ENCODE measurements around the gene P2RX7. TPM values are rescaled to one million over a fixed set of nuclear protein-coding genes. Genes with fewer than 3 reads are reported as not detected.
A peak's percentile ranks its signal among the peaks of the same experiment; 100 is the strongest.

The P2RX7 gene
- total RNA-seq, 1 donor from 2014 or later, result 1.9 TPM

DNA sequence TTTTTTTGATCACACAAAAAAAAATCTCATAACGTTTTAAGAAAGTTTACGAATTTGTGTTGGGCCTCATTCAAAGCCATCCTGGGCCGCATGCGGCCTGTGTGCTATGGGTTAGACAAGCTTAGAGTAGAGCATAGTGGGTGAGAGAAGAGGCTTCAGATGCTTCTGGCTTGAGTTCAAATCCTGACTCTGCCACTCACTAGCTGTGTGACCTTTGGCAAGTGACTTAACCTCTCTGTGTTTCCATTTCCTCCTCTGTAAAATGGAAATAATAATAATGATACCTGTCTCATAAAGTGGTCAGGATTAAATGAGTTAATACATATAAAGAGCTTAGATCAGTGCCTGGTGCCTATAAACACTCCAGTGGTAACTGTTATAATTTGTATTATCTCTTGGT, 83.4 kb downstream of the P2RX7 start:
- peaks cover 5% of the 10 kb centered on the region for H3K4me1 Mint-ChIP-seq (ENCODE audit: unreplicated experiment)
- H3K9me3 Mint-ChIP-seq, result no peaks in the 10 kb centered on the region
- no peak overlapping the region for H3K4me3 Mint-ChIP-seq
- DNase-seq (ENCODE audit: extremely low spot score, unreplicated experiment), result no peak
- TF ChIP-seq, protein P1, sequence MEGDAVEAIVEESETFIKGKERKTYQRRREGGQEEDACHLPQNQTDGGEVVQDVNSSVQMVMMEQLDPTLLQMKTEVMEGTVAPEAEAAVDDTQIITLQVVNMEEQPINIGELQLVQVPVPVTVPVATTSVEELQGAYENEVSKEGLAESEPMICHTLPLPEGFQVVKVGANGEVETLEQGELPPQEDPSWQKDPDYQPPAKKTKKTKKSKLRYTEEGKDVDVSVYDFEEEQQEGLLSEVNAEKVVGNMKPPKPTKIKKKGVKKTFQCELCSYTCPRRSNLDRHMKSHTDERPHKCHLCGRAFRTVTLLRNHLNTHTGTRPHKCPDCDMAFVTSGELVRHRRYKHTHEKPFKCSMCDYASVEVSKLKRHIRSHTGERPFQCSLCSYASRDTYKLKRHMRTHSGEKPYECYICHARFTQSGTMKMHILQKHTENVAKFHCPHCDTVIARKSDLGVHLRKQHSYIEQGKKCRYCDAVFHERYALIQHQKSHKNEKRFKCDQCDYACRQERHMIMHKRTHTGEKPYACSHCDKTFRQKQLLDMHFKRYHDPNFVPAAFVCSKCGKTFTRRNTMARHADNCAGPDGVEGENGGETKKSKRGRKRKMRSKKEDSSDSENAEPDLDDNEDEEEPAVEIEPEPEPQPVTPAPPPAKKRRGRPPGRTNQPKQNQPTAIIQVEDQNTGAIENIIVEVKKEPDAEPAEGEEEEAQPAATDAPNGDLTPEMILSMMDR (conservative IDR thresholded peaks at IDR 0.05), result no peak
- peaks cover 4% of the 10 kb centered on the region for H3K36me3 Mint-ChIP-seq
- H3K27ac Mint-ChIP-seq, result no peak overlapping the region
- no peaks in the 10 kb centered on the region for H3K27me3 Mint-ChIP-seq

DNA sequence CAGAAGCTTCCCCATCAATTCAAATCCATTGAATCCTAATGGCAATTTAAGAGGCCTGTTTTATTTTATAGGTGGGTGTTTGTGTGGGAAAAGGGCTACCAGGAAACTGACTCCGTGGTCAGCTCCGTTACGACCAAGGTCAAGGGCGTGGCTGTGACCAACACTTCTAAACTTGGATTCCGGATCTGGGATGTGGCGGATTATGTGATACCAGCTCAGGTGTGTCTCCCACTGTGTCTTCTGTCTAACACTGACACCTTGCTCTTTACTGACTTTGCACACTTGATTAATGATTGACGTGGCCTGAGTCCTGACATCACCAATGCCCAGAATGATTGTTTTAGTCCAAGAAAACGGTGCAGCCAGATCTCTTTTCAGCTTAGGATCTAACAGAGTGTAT, 84.4 kb downstream of the P2RX7 start:
- H3K4me1 Mint-ChIP-seq (ENCODE audit: unreplicated experiment), result peaks cover 5% of the 10 kb centered on the region
- peaks cover 4% of the 10 kb centered on the region for H3K36me3 Mint-ChIP-seq
- TF ChIP-seq, protein P1 (conservative IDR thresholded peaks at IDR 0.05), result no peak
- no peaks in the 10 kb centered on the region for H3K9me3 Mint-ChIP-seq
- DNase-seq (ENCODE audit: extremely low spot score, unreplicated experiment), result no peak
- H3K27me3 Mint-ChIP-seq, result no peaks in the 10 kb centered on the region
- peak overlapping the region; percentile 1 for H3K27ac Mint-ChIP-seq
- H3K4me3 Mint-ChIP-seq, result peak overlapping the region; percentile 9

DNA sequence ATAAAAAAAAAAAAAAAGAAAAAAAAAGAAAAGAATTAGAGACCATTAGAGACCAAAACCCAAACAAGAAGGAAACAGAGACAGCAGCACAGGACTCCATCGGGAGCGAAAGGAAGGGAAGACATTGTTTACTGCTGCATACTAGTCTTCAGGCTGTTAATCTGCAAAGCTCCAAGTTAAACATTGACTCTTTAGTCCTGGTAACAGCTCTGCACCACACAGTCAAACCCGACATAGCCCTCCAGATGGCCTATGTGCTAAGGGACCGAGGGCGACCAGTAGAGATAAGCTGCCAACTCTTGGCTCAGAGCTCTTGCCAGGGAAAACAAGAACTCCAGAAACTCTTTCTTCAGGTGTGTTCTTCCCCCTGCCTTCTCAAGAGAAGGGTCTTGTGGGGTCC, 85.1 kb downstream of the P2RX7 start:
- Mint-ChIP-seq H3K27me3 (no peaks in the 10 kb centered on the region), H3K27ac (peak overlapping the region; percentile 48), H3K4me1 (ENCODE audit: unreplicated experiment) (peaks cover 5% of the 10 kb centered on the region), H3K36me3 (peaks cover 4% of the 10 kb centered on the region), H3K9me3 (no peaks in the 10 kb centered on the region), H3K4me3 (no peak overlapping the region)
- TF ChIP-seq, protein P1 (conservative IDR thresholded peaks at IDR 0.05), result no peak
- DNase-seq (ENCODE audit: extremely low spot score, unreplicated experiment), result no peak

DNA sequence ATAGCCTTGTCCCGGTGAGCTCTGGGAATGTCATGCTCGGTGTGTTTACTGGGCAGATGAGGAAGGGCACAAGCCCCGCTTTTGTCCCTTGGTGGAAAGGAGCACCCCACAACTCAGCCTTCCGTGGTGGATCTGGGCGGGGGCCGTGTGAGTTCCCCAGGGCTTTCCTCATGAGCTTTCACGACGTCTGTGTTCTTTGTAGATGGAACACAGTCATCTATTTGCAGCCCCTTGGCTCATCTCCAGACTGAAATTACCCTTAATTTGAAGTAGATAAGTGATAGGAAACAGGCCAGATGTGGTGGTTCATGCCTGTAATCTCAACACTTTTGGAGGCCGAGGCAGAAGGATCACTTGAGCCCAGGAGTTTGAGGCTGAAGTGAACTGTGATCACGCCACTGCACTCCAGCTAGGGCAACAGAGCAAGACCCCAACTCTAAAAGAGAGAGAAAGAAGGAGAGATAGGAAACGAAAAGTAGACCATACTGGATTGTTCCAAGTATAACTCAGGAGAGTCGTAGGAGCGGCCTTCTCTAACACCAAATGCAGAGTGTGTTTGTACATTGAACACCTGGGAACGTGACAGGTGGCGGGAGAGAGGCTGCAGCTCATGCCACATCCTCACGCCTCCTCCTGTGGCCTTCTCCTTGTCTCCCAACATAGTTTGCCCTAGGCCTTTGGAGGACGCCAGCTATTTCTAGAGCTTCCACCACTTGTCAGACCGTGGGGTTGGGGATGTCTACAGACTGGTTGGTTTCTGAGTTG, 86.1 kb downstream of the P2RX7 start:
- TF ChIP-seq, protein P1 (conservative IDR thresholded peaks at IDR 0.05), result no peak
- Mint-ChIP-seq H3K4me3 (no peak overlapping the region), H3K27ac (no peak overlapping the region), H3K36me3 (peaks cover 4% of the 10 kb centered on the region), H3K4me1 (ENCODE audit: unreplicated experiment) (peaks cover 5% of the 10 kb centered on the region), H3K27me3 (no peaks in the 10 kb centered on the region), H3K9me3 (no peaks in the 10 kb centered on the region)
- no peak for DNase-seq (ENCODE audit: extremely low spot score, unreplicated experiment)

DNA sequence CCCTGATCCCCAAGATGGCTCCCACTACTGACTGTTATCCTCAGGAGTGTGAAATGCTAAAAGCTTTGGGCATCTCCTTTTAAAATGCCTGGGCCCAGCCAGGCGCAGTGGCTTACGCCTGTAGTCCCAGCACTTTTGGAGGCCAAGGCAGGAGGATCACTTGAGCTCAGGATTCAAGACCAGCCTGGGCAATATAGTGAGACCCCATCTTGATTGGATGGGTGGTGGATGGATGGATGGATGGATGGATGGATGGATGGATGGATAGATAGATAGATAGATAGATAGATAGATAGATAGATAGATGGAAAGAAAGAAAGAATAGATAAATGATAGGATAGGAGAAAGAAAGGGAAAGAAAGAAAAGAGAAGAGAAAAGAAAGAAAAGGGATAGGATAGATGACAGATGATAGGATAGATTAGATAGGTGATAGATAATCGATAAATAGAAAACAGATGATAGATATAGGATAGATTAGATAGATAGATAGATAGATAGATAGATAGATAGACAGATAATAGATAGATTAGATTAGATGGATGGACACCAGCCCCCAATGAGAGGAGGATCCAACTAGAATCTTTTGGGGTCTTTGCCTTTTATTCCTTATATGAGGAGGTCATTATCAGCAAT, 86.8 kb downstream of the P2RX7 start:
- Mint-ChIP-seq H3K27ac (no peak overlapping the region), H3K9me3 (no peaks in the 10 kb centered on the region), H3K4me1 (ENCODE audit: unreplicated experiment) (peaks cover under 1% of the 10 kb centered on the region), H3K4me3 (no peak overlapping the region), H3K27me3 (no peaks in the 10 kb centered on the region), H3K36me3 (peaks cover 1% of the 10 kb centered on the region)
- DNase-seq (ENCODE audit: extremely low spot score, unreplicated experiment), result no peak
- TF ChIP-seq, protein P1 (conservative IDR thresholded peaks at IDR 0.05), result no peak
